SKM-1 treated with dmso at 0.1 percent for 144 hours (cell line): ENCODE results near the gene ALDH7A1.

Source experiments
- DNase-seq: peaks from one replicate; lab custom pipeline; 2025; ENCODE audit not compliant: unreplicated experiment; lab: John Stamatoyannopoulos, UW

ALDH7A1 gene

GRCh38 chr5:126509339-126509738 is 85.7 kb downstream of the ALDH7A1 start:
- no peak for DNase-seq

DNA sequence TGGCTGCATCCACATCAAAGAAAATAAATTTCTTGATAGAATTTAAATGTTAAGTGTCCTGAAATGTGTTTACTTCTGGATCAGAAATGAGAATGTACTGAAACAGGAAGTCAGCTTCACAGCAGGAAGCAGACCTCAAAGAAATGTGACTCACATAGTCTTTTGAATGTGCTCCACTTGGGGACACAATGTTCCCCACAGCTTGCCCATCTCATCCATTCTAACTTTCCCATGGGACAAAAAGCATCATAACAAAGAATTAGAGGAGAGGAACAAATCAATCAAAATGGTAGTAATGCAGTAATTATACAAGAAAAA is 86.1 kb downstream of the ALDH7A1 start:
- peak; percentile 3 for DNase-seq

DNA sequence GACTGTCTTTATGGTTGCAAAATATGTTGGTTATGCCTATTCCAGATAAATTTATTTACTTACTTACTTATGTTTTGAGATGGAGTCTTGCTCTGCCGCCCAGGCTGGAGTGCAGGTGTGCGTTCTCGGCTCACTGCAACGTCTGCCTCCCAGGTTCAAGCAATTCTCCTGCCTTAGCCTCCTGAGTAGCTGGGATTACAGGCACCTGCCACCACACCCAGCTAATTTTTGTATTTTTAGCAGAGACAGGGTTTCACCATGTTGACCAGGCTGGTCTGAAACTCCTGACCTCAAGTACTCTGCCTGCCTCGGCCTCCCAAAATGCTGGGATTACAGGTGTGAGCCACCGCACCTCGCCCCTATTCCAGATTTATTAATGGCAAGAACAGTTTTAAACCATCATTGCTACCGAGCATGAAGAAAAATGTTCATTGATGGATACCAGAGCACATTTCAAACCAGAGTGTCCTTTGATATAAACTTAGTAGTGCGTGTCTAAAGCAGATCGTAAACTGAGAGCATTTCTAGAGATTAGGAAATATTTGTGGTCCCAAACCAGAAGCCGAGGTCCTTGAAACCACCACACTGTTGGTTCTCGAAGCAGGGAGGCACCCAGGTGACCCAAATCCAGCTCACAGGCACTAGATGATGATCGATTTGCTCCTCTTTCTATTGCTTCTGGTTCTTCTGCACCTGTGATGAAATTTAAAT is 86.6 kb downstream of the ALDH7A1 start:
- DNase-seq = no peak

DNA sequence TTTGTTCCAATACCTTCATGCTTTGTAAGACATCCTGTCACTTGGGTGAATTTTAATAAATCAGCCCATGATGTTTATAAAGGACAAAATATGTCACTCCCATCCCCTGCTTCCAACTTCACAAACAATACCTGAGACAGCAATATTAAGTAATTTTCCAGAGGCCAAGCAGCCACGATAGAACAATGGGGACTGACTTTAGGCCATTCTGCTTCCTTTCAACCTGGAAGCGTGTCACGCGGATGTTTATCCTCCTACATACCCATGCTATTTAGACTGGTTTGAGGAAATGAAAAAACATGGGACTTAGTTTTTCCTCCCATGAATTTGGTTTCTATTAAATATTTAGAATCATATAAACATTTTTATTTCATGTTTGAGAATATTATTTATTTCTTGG is 88.9 kb downstream of the ALDH7A1 start:
- no peak for DNase-seq

DNA sequence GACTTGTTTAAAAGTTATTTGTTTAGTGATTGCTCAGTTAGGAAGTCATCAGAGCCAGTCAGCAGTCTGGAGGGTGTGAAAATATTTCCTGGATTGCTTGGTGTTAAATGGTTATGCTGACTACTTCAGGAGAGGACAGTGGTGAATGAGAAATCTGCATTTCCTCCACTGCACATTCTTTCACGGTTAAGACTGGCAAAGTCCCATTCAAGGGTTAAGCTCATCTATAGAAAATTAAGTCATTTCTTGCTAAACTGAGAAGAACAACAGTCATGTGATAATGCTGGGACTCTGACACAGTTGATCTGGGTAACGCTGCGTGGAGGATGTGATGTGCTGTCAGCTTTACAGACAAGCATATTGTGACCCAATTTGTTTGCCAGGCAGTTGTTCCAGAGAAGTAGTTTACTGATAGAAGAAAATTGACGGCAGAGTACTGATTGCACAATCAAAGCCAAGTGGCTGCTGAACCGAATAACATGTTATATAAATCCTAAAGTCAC is 91.4 kb downstream of the ALDH7A1 start:
- no peak for DNase-seq

DNA sequence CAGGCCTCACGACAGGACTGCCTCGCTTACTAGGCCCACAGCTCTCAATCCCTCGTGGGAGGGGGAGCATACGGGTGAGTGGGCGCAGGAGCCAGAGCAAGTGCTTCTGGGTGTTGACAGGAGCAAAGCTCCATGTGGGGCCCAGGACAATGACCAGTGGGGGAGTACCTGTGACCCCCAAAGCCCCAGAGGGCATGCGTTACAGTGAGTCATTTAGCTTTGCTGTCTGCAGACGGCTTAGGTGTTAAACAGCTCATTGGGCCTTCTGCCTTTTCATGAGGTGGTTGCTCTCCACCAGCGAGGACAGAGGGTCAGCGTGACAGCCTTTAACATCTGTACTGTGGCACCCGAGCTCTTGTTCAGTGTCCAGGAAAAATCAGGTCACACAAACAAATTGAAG is 93.6 kb downstream of the ALDH7A1 start:
- DNase-seq = no peak

- DNase-seq = peak; percentile 46
These were observed 95.1 kb downstream of the ALDH7A1 start for GRCh38 chr5:126499853-126500342.

GRCh38 chr5:126499278-126499677 is 95.7 kb downstream of the ALDH7A1 start:
- DNase-seq = no peak

DNA sequence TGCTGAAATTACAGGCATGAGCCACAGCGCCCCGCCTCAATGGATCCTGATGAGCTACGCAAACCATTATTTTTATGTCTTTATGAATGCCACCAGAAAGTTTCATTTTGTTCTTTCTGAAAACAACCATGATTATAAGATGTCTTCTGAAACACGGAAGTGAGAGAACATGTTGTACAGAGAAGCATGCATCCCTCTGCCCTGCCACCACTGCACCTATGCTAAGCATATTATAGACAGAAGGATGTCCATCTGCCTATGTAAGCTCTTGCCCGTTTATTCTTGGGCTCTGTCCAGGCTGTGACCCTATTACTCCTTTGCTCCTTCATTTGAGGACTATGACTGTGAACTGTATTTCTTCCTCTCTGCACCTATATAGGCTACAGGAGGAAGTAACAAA is 97.5 kb downstream of the ALDH7A1 start:
- no peak for DNase-seq

DNA sequence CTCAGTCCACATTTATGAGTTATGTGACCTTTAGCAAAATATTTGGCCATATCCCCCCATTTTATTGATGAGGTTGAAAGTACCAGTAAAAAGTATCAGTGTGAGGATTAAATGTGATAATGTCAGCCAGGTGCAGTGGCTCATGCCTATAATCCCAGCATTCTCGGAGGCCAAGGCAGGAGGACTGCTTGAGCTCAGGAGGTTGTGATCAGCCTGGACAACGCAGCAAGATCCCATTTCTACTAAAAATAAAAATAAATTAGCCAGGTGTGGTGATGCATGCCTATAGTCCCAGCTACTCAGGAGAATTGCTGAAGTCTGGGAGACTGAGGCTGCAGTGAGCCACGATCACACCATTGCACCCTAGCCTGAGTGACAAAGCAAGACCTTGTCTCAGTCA is 100.6 kb downstream of the ALDH7A1 start:
- DNase-seq = no peak

GRCh38 chr5:126492939-126493338 is 102.1 kb downstream of the ALDH7A1 start:
- DNase-seq = no peak

- DNase-seq = peak; percentile 34
These were observed 104.7 kb downstream of the ALDH7A1 start for GRCh38 chr5:126490167-126490940.

DNA sequence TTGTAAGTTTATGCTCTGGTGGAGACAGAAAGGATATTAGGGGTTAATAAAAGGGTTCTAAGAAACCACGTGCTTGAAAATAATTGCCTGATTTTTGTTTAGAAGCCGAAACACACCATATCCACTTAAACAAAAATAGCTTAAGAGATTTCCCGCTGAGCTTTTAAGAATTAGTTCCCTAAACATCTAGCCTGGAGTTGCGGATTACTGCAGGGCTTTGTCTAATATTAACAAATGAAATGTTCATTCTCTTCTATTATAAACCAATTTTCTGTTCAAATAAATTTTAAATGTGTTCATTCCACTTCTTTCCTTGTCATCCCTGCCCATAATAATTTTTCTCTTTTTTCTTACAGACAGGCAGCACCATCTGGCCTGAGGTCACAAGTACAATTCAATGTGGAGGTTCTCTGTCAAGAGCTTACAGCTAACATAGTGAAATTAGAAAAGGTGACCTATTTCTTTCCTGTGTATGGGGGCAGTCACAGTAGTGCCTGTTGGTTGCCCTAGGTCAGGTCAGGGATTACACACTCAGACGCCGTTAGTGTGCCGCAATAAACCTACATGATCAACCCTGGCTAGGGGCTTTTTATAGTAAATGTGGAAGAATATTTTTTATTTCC is 106.5 kb downstream of the ALDH7A1 start:
- DNase-seq = no peak

GRCh38 chr5:126487596-126487995 is 107.4 kb downstream of the ALDH7A1 start:
- DNase-seq = no peak

DNA sequence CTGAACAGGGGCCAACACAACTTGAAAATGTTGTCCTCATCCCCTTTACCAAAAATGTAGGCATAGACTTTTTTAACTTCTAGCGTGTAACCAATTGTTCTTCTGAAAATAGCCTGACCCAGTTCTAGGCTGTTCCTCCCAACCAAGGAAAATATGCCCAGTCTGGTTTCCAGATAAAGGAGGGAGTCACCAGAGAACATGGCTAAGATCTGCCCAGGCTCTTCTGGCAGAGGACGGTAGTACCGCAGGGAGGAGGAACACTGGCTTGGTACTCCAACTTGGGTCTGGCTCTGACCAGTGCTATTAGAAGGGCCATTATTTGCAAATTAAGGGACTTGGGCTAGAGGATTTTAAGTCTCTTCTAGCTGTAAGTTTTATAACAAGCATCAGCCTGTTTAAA is 108.7 kb downstream of the ALDH7A1 start:
- DNase-seq = no peak

DNA sequence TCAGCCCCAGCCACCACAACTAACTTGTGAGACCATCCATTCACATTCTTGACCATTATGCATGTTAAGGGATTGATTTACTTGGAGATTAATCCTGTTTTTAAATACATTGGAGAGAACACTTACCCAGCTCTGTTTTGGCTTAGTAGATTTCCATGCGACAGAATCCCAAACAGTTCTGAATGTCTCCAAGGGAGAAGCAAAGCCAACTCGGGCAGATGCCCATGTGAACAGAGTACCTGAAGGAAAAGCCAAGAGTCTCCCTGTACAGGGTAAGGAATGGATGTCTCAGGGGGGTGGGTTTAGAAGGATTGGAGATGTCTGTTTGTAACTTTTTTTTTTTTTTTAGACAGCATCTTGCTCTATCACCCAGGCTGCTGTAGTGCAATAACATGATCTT is 110.8 kb downstream of the ALDH7A1 start:
- DNase-seq = no peak

DNA sequence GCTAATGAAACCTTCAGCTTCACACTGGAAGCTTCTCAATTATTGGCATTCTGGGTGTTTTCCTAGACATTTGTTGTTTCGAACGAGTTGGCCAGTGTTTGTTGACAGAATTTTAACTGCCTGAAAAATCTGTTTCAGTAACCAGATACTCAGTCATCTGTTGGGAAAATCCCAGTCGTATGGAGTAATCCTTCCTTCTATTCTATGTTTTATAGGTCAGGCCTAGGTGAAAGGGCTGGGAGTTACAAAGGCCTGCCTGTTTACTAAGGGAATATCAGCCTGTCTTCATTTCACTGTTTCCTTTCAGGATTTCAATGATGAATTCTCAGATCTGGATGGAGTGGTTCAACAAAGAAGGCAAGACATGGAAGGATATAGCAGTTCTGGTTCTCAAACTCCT is 111.9 kb downstream of the ALDH7A1 start:
- no peak for DNase-seq

- DNase-seq = no peak
These were observed 112.4 kb downstream of the ALDH7A1 start for GRCh38 chr5:126482591-126482990.

GRCh38 chr5:126481243-126481642 is 113.8 kb downstream of the ALDH7A1 start:
- no peak for DNase-seq
